Breast epithelium (tissue), 3 donors: ENCODE measurements around the gene GPR35.

ENCODE experiments used
- POLR2A ChIP-seq: fragments of 450-650 bp; IDR thresholded peaks from one replicate; pipeline ENCODE4 v1.6.1; 2016; ENCODE audit warnings: antibody characterized with exemption, mild to moderate bottlenecking, moderate library complexity
- TF ChIP-seq, protein P1 (sequence below), 3 donors: fragments of 450-650 bp; IDR thresholded peaks; one replicate each; pipeline ENCODE4 v1.5.1; 2016 to 2017; ENCODE audit warnings: antibody characterized with exemption in 3 of 3, mild to moderate bottlenecking in 3 of 3, moderate library complexity in 3 of 3

DNA sequence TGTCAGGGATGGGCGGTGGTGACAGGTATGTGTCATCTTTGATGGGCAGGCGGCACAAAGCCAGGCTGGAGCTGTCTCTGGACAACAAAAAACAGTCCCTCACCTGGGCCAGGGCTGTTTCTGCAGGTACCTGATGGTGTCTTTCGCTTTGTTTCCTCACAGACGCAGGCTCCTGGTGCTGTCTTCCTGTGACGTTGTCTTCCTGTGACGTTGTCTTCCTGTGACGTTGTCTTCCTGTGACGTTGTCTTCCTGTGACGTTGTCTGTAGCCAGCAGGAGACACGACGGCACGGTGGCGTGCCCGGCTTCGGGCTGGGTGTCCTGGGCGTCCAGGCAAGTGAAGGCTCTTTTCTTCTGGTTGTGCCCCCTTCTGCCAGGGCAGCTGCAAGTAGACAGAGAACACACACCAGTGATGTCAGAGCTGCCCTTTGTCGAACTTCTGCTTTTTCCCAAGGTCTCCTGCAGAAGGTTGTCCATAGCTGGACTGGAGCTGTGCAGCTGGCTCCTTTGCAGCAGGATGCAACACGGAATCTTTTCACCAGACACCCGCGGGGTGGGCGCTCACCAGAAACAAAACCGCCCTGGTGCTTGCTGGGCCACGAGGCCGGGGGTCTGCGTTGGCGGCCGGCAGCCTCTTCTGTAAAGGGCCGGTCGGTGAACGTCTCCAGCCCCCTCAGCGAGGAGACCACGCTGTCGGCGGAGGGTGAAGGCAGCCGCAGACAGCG lies 21.1 kb downstream of the GPR35 start:
- TF ChIP-seq, protein P1, sequence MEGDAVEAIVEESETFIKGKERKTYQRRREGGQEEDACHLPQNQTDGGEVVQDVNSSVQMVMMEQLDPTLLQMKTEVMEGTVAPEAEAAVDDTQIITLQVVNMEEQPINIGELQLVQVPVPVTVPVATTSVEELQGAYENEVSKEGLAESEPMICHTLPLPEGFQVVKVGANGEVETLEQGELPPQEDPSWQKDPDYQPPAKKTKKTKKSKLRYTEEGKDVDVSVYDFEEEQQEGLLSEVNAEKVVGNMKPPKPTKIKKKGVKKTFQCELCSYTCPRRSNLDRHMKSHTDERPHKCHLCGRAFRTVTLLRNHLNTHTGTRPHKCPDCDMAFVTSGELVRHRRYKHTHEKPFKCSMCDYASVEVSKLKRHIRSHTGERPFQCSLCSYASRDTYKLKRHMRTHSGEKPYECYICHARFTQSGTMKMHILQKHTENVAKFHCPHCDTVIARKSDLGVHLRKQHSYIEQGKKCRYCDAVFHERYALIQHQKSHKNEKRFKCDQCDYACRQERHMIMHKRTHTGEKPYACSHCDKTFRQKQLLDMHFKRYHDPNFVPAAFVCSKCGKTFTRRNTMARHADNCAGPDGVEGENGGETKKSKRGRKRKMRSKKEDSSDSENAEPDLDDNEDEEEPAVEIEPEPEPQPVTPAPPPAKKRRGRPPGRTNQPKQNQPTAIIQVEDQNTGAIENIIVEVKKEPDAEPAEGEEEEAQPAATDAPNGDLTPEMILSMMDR (IDR thresholded peaks at IDR 0.05): no peak
- TF ChIP-seq POLR2A: no peak
